GM18868 (cell line): Measurements from ENCODE around the gene GGT7.

Source experiments
- ATAC-seq: cut with Tn5 transposase; IDR thresholded peaks from one replicate; pipeline ENCODE4 v1.9.1; 2021; ENCODE audit warnings: mild to moderate bottlenecking, moderate library complexity; ENCODE audit not compliant: unreplicated experiment

Gene GGT7

GRCh38 chr20:34797012-34797995, 75.4 kb downstream of the GGT7 start:
- no peak for ATAC-seq
